GM12878 (cell line): ENCODE data around the gene IDH3B. TPM values are rescaled to one million over a fixed set of nuclear protein-coding genes. Genes with fewer than 3 reads are reported as not detected.

Experiments
- ATAC-seq: fragments of 200-7000 bp; cut with Tn5 transposase; 3 replicates; pipeline ENCODE4 v1.9.1; 2020; ENCODE audit warnings: mild to moderate bottlenecking, moderate library complexity
- BruUV-seq: library from RNA; stranded (reverse); fragments of 400-500 nt; replicated peaks from 2 replicates; lab custom pipeline; 2021; lab: Mats Ljungman, UMichigan
- CTCF ChIA-PET: fragments of 300-600 bp; sonication (Branson Sonifier 250); formaldehyde crosslinking; extraction: SDS; loops from one replicate; lab custom pipeline; 2021; ENCODE audit warnings: inconsistent platforms; lab: Yijun Ruan, JAX
- POLR2A ChIA-PET: fragments of 350-600 bp; formaldehyde crosslinking; extraction: SDS; loops from one replicate; lab custom pipeline; 2021; ENCODE audit warnings: inconsistent platforms; lab: Charles Lee
- RAD21 ChIA-PET: fragments of 300-600 bp; sonication (Branson Sonifier 250); formaldehyde crosslinking; loops from one replicate; lab custom pipeline; 2023; ENCODE audit warnings: antibody characterized with exemption; ENCODE audit not compliant: unreplicated experiment; lab: Charles Lee
- SMC1A ChIA-PET: fragments of 300-600 bp; sonication (Branson Sonifier 250); formaldehyde crosslinking; loops from one replicate; lab custom pipeline; 2023; ENCODE audit not compliant: unreplicated experiment, uncharacterized antibody; lab: Charles Lee
- DNase-seq: peaks from one replicate; pipeline ENCODE4 v3.0.0-alpha.2; 2011; ENCODE audit warnings: low read depth, low spot score
- FAIRE-seq: peaks from 3 replicates; lab custom pipeline; 2011; peaks lifted over from hg19 to GRCh38; lab: Jason Lieb, UNC
- H2AFZ ChIP-seq: 2 replicates; pipeline ENCODE4 v1.6.0; 2011; ENCODE audit warnings: low read depth, low read length, control low read depth; ENCODE audit not compliant: control insufficient read depth
- H3K27ac ChIP-seq: 2 replicates; pipeline ENCODE4 v1.5.1; 2011; ENCODE audit warnings: control low read depth; ENCODE audit not compliant: control insufficient read depth, insufficient read depth
- H3K27me3 ChIP-seq, 2 experiments: replicated peaks in 1 of 2; 2 replicates each; pipeline versions ENCODE4 v1.6.0 to v1.6.1; 2011; ENCODE audit warnings: low read length in 1 of 2; ENCODE audit not compliant: control insufficient read depth in 2 of 2, insufficient read depth in 2 of 2
- H3K36me3 ChIP-seq, 2 experiments: 2 replicates each; pipeline ENCODE4 v1.5.1; 2011; ENCODE audit warnings: low read length in 1 of 2; ENCODE audit not compliant: control insufficient read depth in 2 of 2, insufficient read depth in 2 of 2
- H3K4me1 ChIP-seq: 2 replicates; pipeline ENCODE4 v1.6.1; 2011; ENCODE audit warnings: mild to moderate bottlenecking, low read length, moderate library complexity, mixed read lengths; ENCODE audit not compliant: control insufficient read depth, insufficient read depth
- H3K4me2 ChIP-seq: 2 replicates; pipeline ENCODE4 v1.6.0; 2011; ENCODE audit warnings: control low read depth; ENCODE audit not compliant: control insufficient read depth, insufficient read depth
- H3K4me3 ChIP-seq: fragments of 200-600 bp; sonication (generic); 2 replicates; pipeline ENCODE4 v1.5.1; 2016
- H3K79me2 ChIP-seq: 2 replicates; pipeline ENCODE4 v1.6.0; 2011; ENCODE audit warnings: low read length; ENCODE audit not compliant: control insufficient read depth, insufficient read depth
- H3K9ac ChIP-seq: 2 replicates; pipeline ENCODE4 v1.8.0; 2011; ENCODE audit warnings: low read length, control low read depth, mixed read lengths; ENCODE audit not compliant: control insufficient read depth, insufficient read depth
- H3K9me3 ChIP-seq: replicated peaks from 3 replicates; pipeline ENCODE4 v1.5.1; 2011; ENCODE audit warnings: mild to moderate bottlenecking, low read length; ENCODE audit not compliant: control insufficient read depth, insufficient read depth
- H4K20me1 ChIP-seq: 2 replicates; pipeline ENCODE4 v1.6.0; 2011; ENCODE audit not compliant: control insufficient read depth, insufficient read depth
- CHD1 ChIP-seq: IDR thresholded peaks from 2 replicates; pipeline ENCODE4 v1.6.1; 2012; ENCODE audit warnings: low read depth, low read length, improper control_type of control experiment
- E4F1 ChIP-seq: fragments of 450-650 bp; IDR thresholded peaks from 2 replicates; pipeline ENCODE4 v1.6.1; 2018; ENCODE audit warnings: borderline replicate concordance, mild to moderate bottlenecking; ENCODE audit not compliant: partially characterized antibody
- HDAC2 ChIP-seq: fragments of 200-600 bp; sonication (generic); IDR thresholded peaks from 2 replicates; pipeline ENCODE4 v1.6.1; 2017
- NBN ChIP-seq: fragments of 450-650 bp; IDR thresholded peaks from 2 replicates; pipeline ENCODE4 v1.6.1; 2016
- NFYA ChIP-seq: IDR thresholded peaks from 2 replicates; pipeline ENCODE4 v1.6.1; 2011; ENCODE audit warnings: low read depth, mild to moderate bottlenecking, low read length, improper control_type of control experiment, borderline replicate concordance
- NFYB ChIP-seq: IDR thresholded peaks from 2 replicates; pipeline ENCODE4 v1.6.1; 2011; ENCODE audit warnings: low read depth, mild to moderate bottlenecking, low read length, improper control_type of control experiment, moderate library complexity; ENCODE audit not compliant: insufficient read depth
- RUNX3 ChIP-seq: IDR thresholded peaks from 2 replicates; pipeline ENCODE4 v1.6.1; 2012; ENCODE audit warnings: low read length, inconsistent platforms
- TARDBP ChIP-seq: IDR thresholded peaks from 2 replicates; pipeline ENCODE4 v1.6.1; 2016; ENCODE audit warnings: borderline replicate concordance
- TCF7 ChIP-seq: IDR thresholded peaks from 2 replicates; pipeline ENCODE4 v1.6.1; 2014; ENCODE audit warnings: antibody characterized with exemption, borderline replicate concordance
- ZBTB33 ChIP-seq: fragments of 450-650 bp; IDR thresholded peaks from 2 replicates; pipeline ENCODE4 v1.6.1; 2017; ENCODE audit warnings: mild to moderate bottlenecking
- ZNF384 ChIP-seq: IDR thresholded peaks from 2 replicates; pipeline ENCODE4 v1.6.1; 2012; ENCODE audit warnings: low read depth, mild to moderate bottlenecking, low read length, improper control_type of control experiment, borderline replicate concordance
- ZSCAN29 ChIP-seq: fragments of 450-650 bp; IDR thresholded peaks from 2 replicates; pipeline ENCODE4 v1.6.1; 2017; ENCODE audit warnings: mild to moderate bottlenecking, moderate library complexity
- WGBS: methylation state at CpG from one replicate; pipeline ENCODE4 v1.1.6; 2016; ENCODE audit warnings: low lambda C conversion rate; ENCODE audit not compliant: insufficient replicate concordance, insufficient coverage; ENCODE audit errors: missing lambda C conversion rate; 5-methylcytosine and 5-hydroxymethylcytosine counted together
- in situ Hi-C: fragments of 300-500 bp; cut with MboI; formaldehyde crosslinking; loops from 9 replicates; pipeline ENCODE4 v1.14.3; 2018; ENCODE audit warnings: mixed read lengths
- intact Hi-C: fragments of 100-400 bp; cut with micrococcal nuclease; formaldehyde crosslinking; loops from one replicate; pipeline ENCODE4 v1.14.2; 2022; ENCODE audit not compliant: unreplicated experiment
- polyA plus RNA-seq, 11 experiments: library from polyadenylated mRNA; depleted of rRNA in 4 of 11; unstranded in 6 of 11; stranded (reverse) in 5 of 11; fragments of >200 nt; fragmentation: Nextera tagmentation in 4 of 11; fragmentation: Illumina TruSeq in 1 of 11; extraction: Ambion mirVana in 4 of 11; extraction: Trizol in 1 of 11; gene quantifications; 1 replicate in 1 of 11; 2 replicates in 10 of 11; pipeline versions ENCODE4 v1.2.1 to v1.2.3, GENCODE V29; 2011 to 2016; ENCODE audit warnings: inconsistent platforms in 2 of 11, missing spikeins in 2 of 11, low read depth in 1 of 11
- total RNA-seq, 4 experiments: library from RNA; depleted of rRNA in 3 of 4; stranded (reverse); fragments of >200 nt in 3 of 4; fragmentation: Illumina TruSeq in 1 of 4; extraction: Trizol in 1 of 4; gene quantifications; 2 replicates each; pipeline versions ENCODE4 v1.2.1 to v1.2.3, GENCODE V29; 2013 to 2021
- TF ChIP-seq, protein P1 (sequence below): fragments of 450-650 bp; IDR thresholded peaks from 2 replicates; pipeline ENCODE4 v1.6.1; 2017; ENCODE audit warnings: borderline replicate concordance
- TF ChIP-seq, protein P2 (sequence below): fragments of 450-650 bp; IDR thresholded peaks from 2 replicates; pipeline ENCODE4 v1.6.1; 2016; ENCODE audit warnings: mild to moderate bottlenecking
- TF ChIP-seq, protein P3 (sequence below): IDR thresholded peaks from 2 replicates; pipeline ENCODE4 v1.6.1; 2011; ENCODE audit warnings: low read depth, low read length, improper control_type of control experiment, borderline replicate concordance
- TF ChIP-seq, protein P4 (sequence below): fragments of 450-650 bp; IDR thresholded peaks from 2 replicates; pipeline ENCODE4 v1.6.1; 2016; ENCODE audit warnings: mild to moderate bottlenecking

IDH3B gene
- total and polyA plus RNA-seq, 10 of the 15 experiments (the other 5 are each of a cell fraction or from before 2014, with no cell fraction given): 65.3 to 177 (median 121) TPM

- CTCF ChIA-PET: no interaction called here
- intact Hi-C loops: loop anchor here (10.0 kb wide), 1 partner anchor 65 kb away; no protein-coding TSS in a partner anchor
- TF ChIP-seq NBN: no peak
- no peak for TF ChIP-seq TARDBP
- TF ChIP-seq CHD1: no peak
- TF ChIP-seq TCF7: no peak
- TF ChIP-seq, protein P1, sequence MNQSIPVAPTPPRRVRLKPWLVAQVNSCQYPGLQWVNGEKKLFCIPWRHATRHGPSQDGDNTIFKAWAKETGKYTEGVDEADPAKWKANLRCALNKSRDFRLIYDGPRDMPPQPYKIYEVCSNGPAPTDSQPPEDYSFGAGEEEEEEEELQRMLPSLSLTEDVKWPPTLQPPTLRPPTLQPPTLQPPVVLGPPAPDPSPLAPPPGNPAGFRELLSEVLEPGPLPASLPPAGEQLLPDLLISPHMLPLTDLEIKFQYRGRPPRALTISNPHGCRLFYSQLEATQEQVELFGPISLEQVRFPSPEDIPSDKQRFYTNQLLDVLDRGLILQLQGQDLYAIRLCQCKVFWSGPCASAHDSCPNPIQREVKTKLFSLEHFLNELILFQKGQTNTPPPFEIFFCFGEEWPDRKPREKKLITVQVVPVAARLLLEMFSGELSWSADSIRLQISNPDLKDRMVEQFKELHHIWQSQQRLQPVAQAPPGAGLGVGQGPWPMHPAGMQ: no peak
- TF ChIP-seq ZSCAN29: no peak
- no peak for TF ChIP-seq RUNX3
- no peak for TF ChIP-seq NFYA
- TF ChIP-seq HDAC2: no peak
- TF ChIP-seq, protein P2, sequence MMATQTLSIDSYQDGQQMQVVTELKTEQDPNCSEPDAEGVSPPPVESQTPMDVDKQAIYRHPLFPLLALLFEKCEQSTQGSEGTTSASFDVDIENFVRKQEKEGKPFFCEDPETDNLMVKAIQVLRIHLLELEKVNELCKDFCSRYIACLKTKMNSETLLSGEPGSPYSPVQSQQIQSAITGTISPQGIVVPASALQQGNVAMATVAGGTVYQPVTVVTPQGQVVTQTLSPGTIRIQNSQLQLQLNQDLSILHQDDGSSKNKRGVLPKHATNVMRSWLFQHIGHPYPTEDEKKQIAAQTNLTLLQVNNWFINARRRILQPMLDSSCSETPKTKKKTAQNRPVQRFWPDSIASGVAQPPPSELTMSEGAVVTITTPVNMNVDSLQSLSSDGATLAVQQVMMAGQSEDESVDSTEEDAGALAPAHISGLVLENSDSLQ: no peak
- TF ChIP-seq, protein P3, sequence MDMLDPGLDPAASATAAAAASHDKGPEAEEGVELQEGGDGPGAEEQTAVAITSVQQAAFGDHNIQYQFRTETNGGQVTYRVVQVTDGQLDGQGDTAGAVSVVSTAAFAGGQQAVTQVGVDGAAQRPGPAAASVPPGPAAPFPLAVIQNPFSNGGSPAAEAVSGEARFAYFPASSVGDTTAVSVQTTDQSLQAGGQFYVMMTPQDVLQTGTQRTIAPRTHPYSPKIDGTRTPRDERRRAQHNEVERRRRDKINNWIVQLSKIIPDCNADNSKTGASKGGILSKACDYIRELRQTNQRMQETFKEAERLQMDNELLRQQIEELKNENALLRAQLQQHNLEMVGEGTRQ: no peak
- TF ChIP-seq ZBTB33: no peak
- TF ChIP-seq NFYB: no peak
- TF ChIP-seq, protein P4, sequence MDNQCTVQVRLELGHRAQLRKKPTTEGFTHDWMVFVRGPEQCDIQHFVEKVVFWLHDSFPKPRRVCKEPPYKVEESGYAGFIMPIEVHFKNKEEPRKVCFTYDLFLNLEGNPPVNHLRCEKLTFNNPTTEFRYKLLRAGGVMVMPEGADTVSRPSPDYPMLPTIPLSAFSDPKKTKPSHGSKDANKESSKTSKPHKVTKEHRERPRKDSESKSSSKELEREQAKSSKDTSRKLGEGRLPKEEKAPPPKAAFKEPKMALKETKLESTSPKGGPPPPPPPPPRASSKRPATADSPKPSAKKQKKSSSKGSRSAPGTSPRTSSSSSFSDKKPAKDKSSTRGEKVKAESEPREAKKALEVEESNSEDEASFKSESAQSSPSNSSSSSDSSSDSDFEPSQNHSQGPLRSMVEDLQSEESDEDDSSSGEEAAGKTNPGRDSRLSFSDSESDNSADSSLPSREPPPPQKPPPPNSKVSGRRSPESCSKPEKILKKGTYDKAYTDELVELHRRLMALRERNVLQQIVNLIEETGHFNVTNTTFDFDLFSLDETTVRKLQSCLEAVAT: no peak
- TF ChIP-seq E4F1: no peak
- TF ChIP-seq ZNF384: no peak
Observed at GRCh38 chr20:2680046-2680445, 16.0 kb upstream of the IDH3B start.

More at GRCh38 chr20:2680046-2680445, 16.0 kb upstream of the IDH3B start:
- BruUV-seq: no TSS peak
- WGBS: 42% methylated on average over 4 of the region's 4 CpGs
- ChIA-PET POLR2A (interaction anchor here (0.7 kb wide), 1 partner anchor 20 kb away, joined by 3 read pairs; no protein-coding TSS in a partner anchor), SMC1A (no interaction called here), RAD21 (no interaction called here)
- no peak for FAIRE-seq
- H4K20me1 ChIP-seq: no peaks in the 10 kb centered on the region
- H3K27ac ChIP-seq: no peak overlapping the region
- H3K36me3 ChIP-seq: no peaks in the 10 kb centered on the region
- ATAC-seq: no peak
- H3K9me3 ChIP-seq: no peaks in the 10 kb centered on the region
- in situ Hi-C loops: no loop called here
- DNase-seq: no peak
- no peak overlapping the region for H3K4me2 ChIP-seq
- H2AFZ ChIP-seq: no peak overlapping the region
- H3K4me3 ChIP-seq: no peak overlapping the region
- H3K9ac ChIP-seq: no peak overlapping the region
- no peaks in the 10 kb centered on the region; a peak in 2 of 4 replicates for H3K27me3 ChIP-seq
- H3K4me1 ChIP-seq: no peaks in the 10 kb centered on the region
- no peaks in the 10 kb centered on the region for H3K79me2 ChIP-seq
